C4-2B (cell line): Measurements from ENCODE around the gene MBOAT1.

Experiments used
- ZFX ChIP-seq: fragments of 450-650 bp; IDR thresholded peaks from 2 replicates; pipeline ENCODE4 v1.6.1; 2017
- TF ChIP-seq, protein P1 (sequence below): fragments of 450-650 bp; conservative IDR thresholded peaks from 2 replicates; pipeline ENCODE4 v1.5.1; 2017; ENCODE audit warnings: mild to moderate bottlenecking

DNA sequence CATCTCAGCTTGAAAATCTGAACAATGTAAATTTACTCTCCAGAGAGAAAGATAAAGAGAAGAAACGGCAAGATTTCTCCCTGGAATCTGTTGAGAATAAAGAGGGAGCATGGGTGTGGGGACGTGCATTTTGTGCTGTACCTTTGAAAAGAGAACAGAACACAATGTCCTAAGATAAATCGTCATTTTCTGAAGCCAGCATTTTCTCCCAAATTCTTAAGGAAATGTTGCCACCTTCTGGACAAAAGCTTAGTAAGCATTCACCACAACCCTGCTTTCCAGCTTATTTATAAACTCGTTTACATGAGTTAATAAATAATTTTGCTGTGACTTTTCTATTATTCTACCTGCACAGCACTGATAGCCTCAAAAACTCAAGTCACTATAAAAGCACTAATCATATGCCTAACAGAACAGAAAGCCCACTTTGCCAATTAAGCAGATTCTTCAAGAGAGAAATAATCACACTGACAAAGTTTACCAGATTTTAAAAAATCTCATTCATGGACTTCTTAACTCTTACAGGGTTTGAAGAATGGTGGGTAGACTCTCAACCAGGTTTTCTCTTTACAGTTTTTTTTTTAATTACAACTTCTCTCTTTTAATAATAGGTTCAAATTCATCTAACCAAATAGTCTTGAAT is 155.8 kb downstream of the MBOAT1 start:
- TF ChIP-seq, protein P1, sequence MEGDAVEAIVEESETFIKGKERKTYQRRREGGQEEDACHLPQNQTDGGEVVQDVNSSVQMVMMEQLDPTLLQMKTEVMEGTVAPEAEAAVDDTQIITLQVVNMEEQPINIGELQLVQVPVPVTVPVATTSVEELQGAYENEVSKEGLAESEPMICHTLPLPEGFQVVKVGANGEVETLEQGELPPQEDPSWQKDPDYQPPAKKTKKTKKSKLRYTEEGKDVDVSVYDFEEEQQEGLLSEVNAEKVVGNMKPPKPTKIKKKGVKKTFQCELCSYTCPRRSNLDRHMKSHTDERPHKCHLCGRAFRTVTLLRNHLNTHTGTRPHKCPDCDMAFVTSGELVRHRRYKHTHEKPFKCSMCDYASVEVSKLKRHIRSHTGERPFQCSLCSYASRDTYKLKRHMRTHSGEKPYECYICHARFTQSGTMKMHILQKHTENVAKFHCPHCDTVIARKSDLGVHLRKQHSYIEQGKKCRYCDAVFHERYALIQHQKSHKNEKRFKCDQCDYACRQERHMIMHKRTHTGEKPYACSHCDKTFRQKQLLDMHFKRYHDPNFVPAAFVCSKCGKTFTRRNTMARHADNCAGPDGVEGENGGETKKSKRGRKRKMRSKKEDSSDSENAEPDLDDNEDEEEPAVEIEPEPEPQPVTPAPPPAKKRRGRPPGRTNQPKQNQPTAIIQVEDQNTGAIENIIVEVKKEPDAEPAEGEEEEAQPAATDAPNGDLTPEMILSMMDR, result peak; percentile 79
- TF ChIP-seq ZFX, result no peak
